Colonic mucosa (tissue), 4 donors: ENCODE results near the gene CMSS1. TPM values are rescaled to one million over a fixed set of nuclear protein-coding genes. Genes with fewer than 3 reads are reported as not detected.

Source experiments
- DNase-seq: peaks from one replicate; pipeline ENCODE4 v3.0.0-alpha.2; 2020
- H3K27ac ChIP-seq: fragments of 200-600 bp; one replicate; pipeline ENCODE4 v1.8.0; 2021
- H3K27me3 ChIP-seq: fragments of 200-600 bp; one replicate; pipeline ENCODE4 v1.8.0; 2021
- H3K36me3 ChIP-seq: fragments of 200-600 bp; one replicate; pipeline ENCODE4 v1.8.0; 2021
- H3K4me1 ChIP-seq: fragments of 200-600 bp; one replicate; pipeline ENCODE4 v1.8.0; 2021; ENCODE audit warnings: mild to moderate bottlenecking
- H3K4me3 ChIP-seq: fragments of 200-600 bp; one replicate; pipeline ENCODE4 v1.8.0; 2021
- H3K9ac ChIP-seq, 2 donors: one replicate each; pipeline ENCODE4 v1.7.0; 2013; ENCODE audit warnings: control low read depth in 2 of 2, low read depth in 2 of 2, low read length in 2 of 2
- H3K9me3 ChIP-seq: fragments of 200-600 bp; one replicate; pipeline ENCODE4 v1.8.0; 2021
- intact Hi-C: fragments of 100-400 bp; cut with DNase I; formaldehyde crosslinking; loops from one replicate; pipeline ENCODE4 v1.14.1; 2022
- total RNA-seq, 2 donors: library from RNA; stranded (reverse); fragmentation: NEBNext Ultra II Directional in 1 of 2; extraction: Animal tissue kit (Norgen Biotek cat#: 25700) in 1 of 2; gene quantifications; one replicate each; pipeline ENCODE4 v1.2.1, GENCODE V29; 2021
- TF ChIP-seq, protein P1 (sequence below): fragments of 200-600 bp; IDR thresholded peaks from one replicate; pipeline ENCODE4 v1.8.0; 2022; ENCODE audit warnings: antibody characterized with exemption, mild to moderate bottlenecking
- donor health status: healthy.
- donor health status: DM: no; HTN: no; CAD: no.
- donor health status: DM: no; HTN: no; CAD: no.

Gene CMSS1
- total RNA-seq, 2 donors from 2014 or later = 10.7 to 24.7 TPM

DNA sequence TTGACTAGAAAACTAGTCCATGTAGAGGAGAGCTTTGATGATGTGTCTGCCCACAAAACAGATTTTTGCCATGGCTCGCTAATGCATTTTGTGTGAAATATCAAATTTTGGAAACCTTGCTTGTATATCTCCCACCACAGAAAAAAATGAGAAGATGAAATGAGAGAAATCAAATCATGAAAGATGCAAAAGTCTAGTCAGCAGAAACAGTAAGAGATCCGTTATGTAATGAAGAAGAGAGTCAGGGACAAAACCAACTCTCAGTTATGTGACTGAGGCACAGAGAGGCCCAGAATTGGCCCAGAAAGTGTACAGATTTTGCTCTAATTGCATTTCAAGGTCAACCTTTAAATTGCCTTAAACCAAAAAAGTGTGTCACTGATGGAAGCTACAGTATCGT is 189.7 kb downstream of the CMSS1 start:
- no peak overlapping the region for H3K27ac ChIP-seq

DNA sequence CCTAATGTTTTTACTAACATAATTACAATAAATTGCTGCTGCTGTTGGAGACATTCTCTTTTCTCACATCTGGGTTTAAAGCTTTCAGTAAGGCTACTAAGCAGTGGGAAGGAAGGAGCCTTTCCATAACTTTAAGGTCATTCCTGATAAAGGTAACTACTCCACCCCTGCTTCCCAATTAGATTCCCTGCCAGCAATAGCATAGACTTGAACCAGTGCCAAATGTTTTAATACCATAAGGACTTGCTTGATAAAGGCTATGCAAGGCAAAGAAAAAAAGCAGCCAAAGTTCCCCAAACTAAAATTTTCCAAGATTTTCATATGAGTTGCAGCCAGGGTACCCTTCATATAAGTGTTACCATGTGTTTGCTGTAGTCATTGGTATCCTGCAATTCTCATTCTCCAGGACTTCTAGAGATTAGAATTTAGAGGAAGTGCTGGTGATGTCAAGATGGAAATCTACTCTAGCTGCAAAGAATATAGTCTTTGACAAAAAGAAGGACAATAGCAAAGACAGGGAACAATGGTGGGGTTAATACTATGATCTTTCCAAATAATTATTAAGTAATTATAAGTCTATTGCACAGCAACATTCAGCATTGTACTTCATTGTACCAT is 190.5 kb downstream of the CMSS1 start:
- Histone ChIP-seq H3K4me1 (peaks cover 9% of the 10 kb centered on the region), H3K9me3 (no peaks in the 10 kb centered on the region)
- intact Hi-C loops = no loop called here

More for the DNA sequence above, 189.7 kb downstream of the CMSS1 start:
- H3K9me3 ChIP-seq = no peaks in the 10 kb centered on the region
- H3K4me3 ChIP-seq = no peak overlapping the region
- H3K27me3 ChIP-seq = no peaks in the 10 kb centered on the region
- H3K36me3 ChIP-seq = no peaks in the 10 kb centered on the region
- TF ChIP-seq, protein P1, sequence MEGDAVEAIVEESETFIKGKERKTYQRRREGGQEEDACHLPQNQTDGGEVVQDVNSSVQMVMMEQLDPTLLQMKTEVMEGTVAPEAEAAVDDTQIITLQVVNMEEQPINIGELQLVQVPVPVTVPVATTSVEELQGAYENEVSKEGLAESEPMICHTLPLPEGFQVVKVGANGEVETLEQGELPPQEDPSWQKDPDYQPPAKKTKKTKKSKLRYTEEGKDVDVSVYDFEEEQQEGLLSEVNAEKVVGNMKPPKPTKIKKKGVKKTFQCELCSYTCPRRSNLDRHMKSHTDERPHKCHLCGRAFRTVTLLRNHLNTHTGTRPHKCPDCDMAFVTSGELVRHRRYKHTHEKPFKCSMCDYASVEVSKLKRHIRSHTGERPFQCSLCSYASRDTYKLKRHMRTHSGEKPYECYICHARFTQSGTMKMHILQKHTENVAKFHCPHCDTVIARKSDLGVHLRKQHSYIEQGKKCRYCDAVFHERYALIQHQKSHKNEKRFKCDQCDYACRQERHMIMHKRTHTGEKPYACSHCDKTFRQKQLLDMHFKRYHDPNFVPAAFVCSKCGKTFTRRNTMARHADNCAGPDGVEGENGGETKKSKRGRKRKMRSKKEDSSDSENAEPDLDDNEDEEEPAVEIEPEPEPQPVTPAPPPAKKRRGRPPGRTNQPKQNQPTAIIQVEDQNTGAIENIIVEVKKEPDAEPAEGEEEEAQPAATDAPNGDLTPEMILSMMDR = no peak
- intact Hi-C loops = no loop called here
- no peak overlapping the region for H3K9ac ChIP-seq
- DNase-seq = no peak
- H3K4me1 ChIP-seq = peaks cover 9% of the 10 kb centered on the region

DNA sequence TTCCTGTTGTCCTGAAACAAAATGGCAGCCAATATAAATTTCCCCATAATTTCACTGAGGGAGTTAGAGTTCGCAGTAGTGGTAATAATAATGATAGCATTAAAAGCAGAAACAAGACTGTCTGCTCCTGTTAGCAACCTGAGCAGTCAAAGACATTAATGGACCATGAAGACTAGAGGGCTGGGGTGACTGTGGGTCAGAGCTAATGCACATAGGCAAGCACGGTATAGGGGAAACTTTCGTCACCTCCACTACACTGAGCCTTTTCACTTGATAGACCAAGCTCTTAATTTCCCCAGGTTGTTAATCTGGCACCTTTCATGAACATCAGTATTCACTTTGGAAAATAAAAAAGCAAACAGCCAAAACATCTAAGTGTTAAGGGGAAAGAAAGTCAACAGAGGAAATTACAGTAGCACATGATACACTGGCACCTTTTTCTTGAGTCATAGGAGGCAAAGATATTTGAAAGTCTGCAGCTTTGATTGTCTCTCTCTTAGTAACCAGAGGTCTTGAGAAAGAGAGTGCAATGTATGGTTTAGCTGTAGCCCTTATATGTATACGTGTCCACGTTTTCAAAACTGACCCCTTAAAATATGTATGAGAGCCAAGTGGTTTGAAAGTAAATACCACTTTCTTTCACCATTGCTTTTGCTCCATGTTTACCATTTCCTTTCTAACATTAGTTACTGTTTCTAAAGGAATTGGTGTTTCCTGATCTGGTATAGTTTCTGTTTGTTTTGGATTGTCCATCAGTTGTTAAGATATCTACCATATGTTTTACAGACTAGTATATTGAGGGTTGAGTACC is 191.8 kb downstream of the CMSS1 start:
- H3K4me1 ChIP-seq = peaks cover 9% of the 10 kb centered on the region
- no peak overlapping the region for H3K4me3 ChIP-seq
- DNase-seq = no peak
- intact Hi-C loops = no loop called here
- H3K9ac ChIP-seq = no peak overlapping the region
- H3K27ac ChIP-seq = no peak overlapping the region
- H3K36me3 ChIP-seq = no peaks in the 10 kb centered on the region
- H3K9me3 ChIP-seq = no peaks in the 10 kb centered on the region
- H3K27me3 ChIP-seq = no peaks in the 10 kb centered on the region
- TF ChIP-seq, protein P1 = no peak

More for the DNA sequence above, 190.5 kb downstream of the CMSS1 start:
- Histone ChIP-seq H3K4me3 (no peak overlapping the region), H3K36me3 (no peaks in the 10 kb centered on the region), H3K9ac (no peak overlapping the region), H3K27me3 (no peaks in the 10 kb centered on the region), H3K27ac (no peak overlapping the region)
- TF ChIP-seq, protein P1 = no peak
- DNase-seq = no peak

DNA sequence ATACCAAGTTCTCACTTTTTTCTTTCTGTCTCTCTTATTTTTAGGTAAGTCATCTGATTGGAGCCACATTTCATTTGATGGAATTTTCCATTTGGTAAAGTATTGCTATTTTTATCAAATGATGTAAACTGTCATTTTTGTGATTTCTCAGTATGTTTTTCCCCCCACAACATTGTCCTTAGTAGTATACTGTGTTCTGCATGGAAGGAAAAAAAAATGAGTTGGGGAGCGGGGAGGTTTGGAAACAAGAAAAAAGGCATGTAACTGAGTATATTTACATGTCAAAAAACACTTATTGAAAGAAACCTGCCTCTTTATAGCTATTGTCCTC is 192.4 kb downstream of the CMSS1 start:
- Histone ChIP-seq H3K27me3 (no peaks in the 10 kb centered on the region), H3K27ac (no peak overlapping the region), H3K9me3 (no peaks in the 10 kb centered on the region), H3K4me3 (no peak overlapping the region), H3K9ac (no peak overlapping the region), H3K4me1 (peaks cover 3% of the 10 kb centered on the region), H3K36me3 (no peaks in the 10 kb centered on the region)
- no peak for DNase-seq
- TF ChIP-seq, protein P1 = no peak
- intact Hi-C loops = no loop called here

DNA sequence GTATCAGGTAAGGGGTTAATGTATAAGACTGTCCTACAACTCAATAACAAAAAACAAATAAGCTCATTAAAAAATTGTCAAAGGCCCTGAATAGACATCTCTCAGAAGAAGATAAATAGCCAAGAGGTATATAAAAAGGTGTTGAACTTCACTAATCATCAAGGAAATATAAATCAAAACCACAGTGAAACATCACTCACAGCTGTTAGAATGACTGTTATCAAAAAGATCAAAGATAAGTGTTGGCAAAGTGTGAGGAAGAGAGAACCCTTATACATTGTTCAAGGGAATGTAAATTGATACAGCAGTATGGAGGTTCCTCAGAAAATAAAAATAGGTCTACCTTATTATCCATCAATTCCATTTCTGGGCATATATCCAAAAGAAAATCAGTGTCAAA is 201.1 kb downstream of the CMSS1 start:
- DNase-seq = no peak
- H3K27ac ChIP-seq = no peak overlapping the region
- H3K27me3 ChIP-seq = no peaks in the 10 kb centered on the region
- no peaks in the 10 kb centered on the region for H3K9me3 ChIP-seq
- H3K9ac ChIP-seq = no peak overlapping the region
- H3K4me1 ChIP-seq = no peaks in the 10 kb centered on the region
- intact Hi-C loops = no loop called here
- TF ChIP-seq, protein P1 = no peak
- H3K36me3 ChIP-seq = no peaks in the 10 kb centered on the region
- no peak overlapping the region for H3K4me3 ChIP-seq
